ENCODE measurements around the gene SLC22A23. TPM values are rescaled to one million over a fixed set of nuclear protein-coding genes. Genes with fewer than 3 reads are reported as not detected.

SLC22A23 gene
- total RNA-seq, 1 donor from 2014 or later, result 0.95 TPM

GRCh38 chr6:3366596-3367413 lies 90.0 kb downstream of the SLC22A23 start:
- no peak overlapping the region for H3K4me3 Mint-ChIP-seq
- ATAC-seq (ENCODE audit: low read depth), result no peak
- no peak overlapping the region for H3K27ac Mint-ChIP-seq

GRCh38 chr6:3364391-3364790 lies 92.5 kb downstream of the SLC22A23 start:
- Mint-ChIP-seq H3K9me3 (no peaks in the 10 kb centered on the region), H3K4me1 (peaks cover 7% of the 10 kb centered on the region), H3K4me3 (no peak overlapping the region), H3K27ac (no peak overlapping the region), H3K36me3 (ENCODE audit: low read depth) (no peaks in the 10 kb centered on the region), H3K27me3 (peaks cover 9% of the 10 kb centered on the region)
- ATAC-seq (ENCODE audit: low read depth), result no peak
- no peak for DNase-seq
- intact Hi-C loops (cut with micrococcal nuclease), result no loop called here
- ChIA-PET CTCF (no interaction called here), POLR2A (no interaction called here)
- no peak for TF ChIP-seq CTCF (IDR thresholded peaks at IDR 0.05)

More at GRCh38 chr6:3366596-3367413, 90.0 kb downstream of the SLC22A23 start:
- peaks cover 9% of the 10 kb centered on the region for H3K27me3 Mint-ChIP-seq
- H3K4me1 Mint-ChIP-seq, result peaks cover 7% of the 10 kb centered on the region
- intact Hi-C loops (cut with micrococcal nuclease), result no loop called here
- no peak for TF ChIP-seq CTCF (IDR thresholded peaks at IDR 0.05)
- POLR2A ChIA-PET, result no interaction called here
- DNase-seq, result no peak
- no peaks in the 10 kb centered on the region for H3K36me3 Mint-ChIP-seq (ENCODE audit: low read depth)
- no peaks in the 10 kb centered on the region for H3K9me3 Mint-ChIP-seq
- CTCF ChIA-PET, result no interaction called here

- no peak for TF ChIP-seq CTCF (IDR thresholded peaks at IDR 0.05)
- no peak overlapping the region for H3K27ac Mint-ChIP-seq
Measured at GRCh38 chr6:3363296-3364025, 93.4 kb downstream of the SLC22A23 start.

GRCh38 chr6:3361312-3362037 lies 95.4 kb downstream of the SLC22A23 start:
- DNase-seq (no peak), ATAC-seq (ENCODE audit: low read depth) (no peak)
- intact Hi-C loops (cut with micrococcal nuclease), result no loop called here
- CTCF ChIA-PET, result no interaction called here
- Mint-ChIP-seq H3K4me3 (no peak overlapping the region), H3K27me3 (peaks cover 9% of the 10 kb centered on the region), H3K9me3 (no peaks in the 10 kb centered on the region), H3K4me1 (peaks cover 7% of the 10 kb centered on the region), H3K36me3 (ENCODE audit: low read depth) (no peaks in the 10 kb centered on the region), H3K27ac (no peak overlapping the region)
- POLR2A ChIA-PET, result interaction anchor here (0.6 to 0.7 kb wide), 2 partner anchors 10 to 656 kb away, joined by 4 to 8 read pairs; no protein-coding TSS in a partner anchor
- TF ChIP-seq CTCF (IDR thresholded peaks at IDR 0.05), result no peak

More at GRCh38 chr6:3363296-3364025, 93.4 kb downstream of the SLC22A23 start:
- Mint-ChIP-seq H3K4me3 (no peak overlapping the region), H3K9me3 (no peaks in the 10 kb centered on the region), H3K36me3 (ENCODE audit: low read depth) (no peaks in the 10 kb centered on the region), H3K4me1 (peaks cover 7% of the 10 kb centered on the region), H3K27me3 (peaks cover 9% of the 10 kb centered on the region)
- intact Hi-C loops (cut with micrococcal nuclease), result no loop called here
- CTCF ChIA-PET, result no interaction called here
- no peak for DNase-seq
- POLR2A ChIA-PET, result interaction anchor here (0.6 kb wide), 1 partner anchor 597 kb away, joined by 3 read pairs; no protein-coding TSS in a partner anchor
- no peak for ATAC-seq (ENCODE audit: low read depth)

GRCh38 chr6:3360727-3361045 lies 96.2 kb downstream of the SLC22A23 start:
- H3K27ac Mint-ChIP-seq, result no peak overlapping the region
- DNase-seq (no peak), ATAC-seq (ENCODE audit: low read depth) (no peak)
- intact Hi-C loops (cut with micrococcal nuclease), result no loop called here
- POLR2A ChIA-PET, result interaction anchor here (0.6 to 0.7 kb wide), 2 partner anchors 10 to 657 kb away, joined by 4 to 8 read pairs; no protein-coding TSS in a partner anchor
- no peak overlapping the region for H3K4me3 Mint-ChIP-seq
- H3K4me1 Mint-ChIP-seq, result peaks cover 13% of the 10 kb centered on the region
- H3K36me3 Mint-ChIP-seq (ENCODE audit: low read depth), result peaks cover 1% of the 10 kb centered on the region
- peaks cover 9% of the 10 kb centered on the region for H3K27me3 Mint-ChIP-seq
- TF ChIP-seq CTCF (IDR thresholded peaks at IDR 0.05), result no peak
- CTCF ChIA-PET, result no interaction called here
- H3K9me3 Mint-ChIP-seq, result no peaks in the 10 kb centered on the region

Data from activated B cell treated with CpG ODN at 0.5 μM for 24 hours (primary cell).